Measurements from ENCODE around the gene HERC2. TPM values are rescaled to one million over a fixed set of nuclear protein-coding genes. Genes with fewer than 3 reads are reported as not detected.
"Not testable (repeated sequence)": the region's sequence is repeated elsewhere in the genome, so short reads cannot be mapped to it uniquely, and the experiment has no call there.

Gene HERC2
- total and polyA plus RNA-seq, 2 donors (not counting 3 experiments of a cell fraction or from before 2014, with no cell fraction given): 46.1 to 83.9 TPM

- FAIRE-seq; intact Hi-C loops (cut with micrococcal nuclease); H3K79me2 ChIP-seq (ENCODE audit: control insufficient read depth, insufficient read depth, low read length); H3K9ac ChIP-seq (replicated peaks; ENCODE audit: extremely low read depth, insufficient read depth, low read length); H3K4me1 ChIP-seq (ENCODE audit: control insufficient read depth, extremely low read depth, insufficient read depth, low read length); CTCF ChIA-PET; H3K4me2 ChIP-seq (ENCODE audit: insufficient read depth, low read length); BruUV-seq (replicated peaks); DNase-seq (ENCODE audit: low read depth, low spot score); dilution Hi-C loops (cut with MboI; ENCODE audit: extremely low pct_ligation_motif_present, low sequenced_read_pairs); H2AFZ ChIP-seq (ENCODE audit: low read depth, low read length); H3K9me3 ChIP-seq (replicated peaks; ENCODE audit: control insufficient read depth, insufficient read depth, low read length); POLR2A ChIA-PET; H3K4me3 ChIP-seq (replicated peaks in 1 of 3; ENCODE audit: insufficient read depth in 1 of 3, low read depth in 1 of 3, low read length in 3 of 3); H3K9me1 ChIP-seq (replicated peaks; ENCODE audit: control insufficient read depth, extremely low read depth, insufficient read depth, low read length); H4K20me1 ChIP-seq (replicated peaks; ENCODE audit: control insufficient read depth, extremely low read depth, insufficient read depth, low read length); H3K27me3 ChIP-seq (ENCODE audit: control insufficient read depth in 2 of 2, insufficient read depth in 2 of 2, low read length in 2 of 2); H3K36me3 ChIP-seq (ENCODE audit: control insufficient read depth in 2 of 2, extremely low read depth in 1 of 2, insufficient read depth in 2 of 2, low read length in 2 of 2); H3K27ac ChIP-seq (ENCODE audit: insufficient read depth, low read depth, low read length): not testable (repeated sequence)
Observed at GRCh38 chr15:28319725-28320124, 2.3 kb downstream of the HERC2 start.

DNA sequence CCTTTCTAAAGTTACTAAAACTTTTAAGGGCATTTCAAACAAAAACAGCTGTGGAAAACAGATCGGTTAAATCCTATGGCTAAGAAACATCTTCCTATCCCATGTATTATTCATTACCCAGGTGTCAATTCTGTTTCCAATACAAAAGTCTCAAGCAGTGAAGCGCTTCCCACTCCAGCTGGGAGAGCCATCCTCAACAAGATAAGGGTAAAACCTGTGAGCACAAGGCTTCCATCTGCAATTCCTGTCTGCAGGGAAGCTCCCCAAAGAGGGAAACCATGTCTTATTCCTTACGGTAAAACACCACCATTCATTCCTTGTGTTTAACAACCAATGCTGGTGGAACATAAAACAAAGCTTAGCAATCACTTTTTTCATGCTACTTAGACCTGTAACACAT lies 3.2 kb downstream of the HERC2 start:
- H4K20me1 ChIP-seq (replicated peaks; ENCODE audit: control insufficient read depth, extremely low read depth, insufficient read depth, low read length); H3K36me3 ChIP-seq (ENCODE audit: control insufficient read depth in 2 of 2, extremely low read depth in 1 of 2, insufficient read depth in 2 of 2, low read length in 2 of 2); POLR2A ChIA-PET; DNase-seq (ENCODE audit: low read depth, low spot score); H3K4me1 ChIP-seq (ENCODE audit: control insufficient read depth, extremely low read depth, insufficient read depth, low read length); H3K9me1 ChIP-seq (replicated peaks; ENCODE audit: control insufficient read depth, extremely low read depth, insufficient read depth, low read length); intact Hi-C loops (cut with micrococcal nuclease); H3K79me2 ChIP-seq (ENCODE audit: control insufficient read depth, insufficient read depth, low read length); CTCF ChIA-PET; H3K9ac ChIP-seq (replicated peaks; ENCODE audit: extremely low read depth, insufficient read depth, low read length); H2AFZ ChIP-seq (ENCODE audit: low read depth, low read length); H3K27ac ChIP-seq (ENCODE audit: insufficient read depth, low read depth, low read length); dilution Hi-C loops (cut with MboI; ENCODE audit: extremely low pct_ligation_motif_present, low sequenced_read_pairs); BruUV-seq (replicated peaks); H3K4me2 ChIP-seq (ENCODE audit: insufficient read depth, low read length); FAIRE-seq; H3K27me3 ChIP-seq (ENCODE audit: control insufficient read depth in 2 of 2, insufficient read depth in 2 of 2, low read length in 2 of 2); H3K9me3 ChIP-seq (replicated peaks; ENCODE audit: control insufficient read depth, insufficient read depth, low read length); H3K4me3 ChIP-seq (replicated peaks in 1 of 3; ENCODE audit: insufficient read depth in 1 of 3, low read depth in 1 of 3, low read length in 3 of 3): not testable (repeated sequence)

DNA sequence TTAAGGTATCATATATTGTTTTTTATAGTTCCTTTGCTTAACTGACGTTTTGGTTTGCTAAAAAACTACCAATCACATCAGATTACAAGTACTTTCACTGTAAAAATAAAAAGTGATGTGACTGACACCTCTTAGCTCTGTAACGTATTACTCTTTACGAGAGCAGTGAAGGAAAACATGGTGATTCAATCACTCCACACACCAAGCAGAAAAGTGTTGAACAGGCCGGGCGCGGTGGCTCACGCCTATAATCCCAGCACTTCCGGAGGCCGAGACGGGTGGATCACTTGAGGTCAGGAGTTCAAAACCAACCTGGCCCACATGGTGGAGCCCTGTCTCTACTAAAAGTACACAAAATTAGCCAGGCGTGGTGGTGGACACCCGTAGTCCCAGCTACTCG lies 3.9 kb downstream of the HERC2 start:
- intact Hi-C loops (cut with micrococcal nuclease); H3K79me2 ChIP-seq (ENCODE audit: control insufficient read depth, insufficient read depth, low read length): not testable (repeated sequence)

DNA sequence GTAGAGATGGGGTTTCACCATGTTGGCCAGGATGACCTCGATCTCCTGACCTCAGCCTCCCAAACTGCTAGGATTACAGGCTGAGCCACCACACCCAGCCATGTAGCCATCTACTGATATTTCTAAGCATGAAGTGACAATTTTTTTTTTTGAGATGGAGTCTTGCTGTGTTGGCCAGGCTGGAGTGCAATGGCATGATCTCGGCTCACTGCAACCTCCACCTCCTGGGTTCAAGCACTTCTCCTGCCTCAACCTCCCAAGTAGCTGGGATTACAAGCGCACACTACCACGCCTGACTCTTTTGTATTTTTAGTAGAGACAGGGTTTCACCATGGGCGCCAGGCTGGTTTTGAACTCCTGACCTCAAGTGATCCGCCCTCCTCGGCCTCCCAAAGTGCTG lies 5.0 kb downstream of the HERC2 start:
- H3K27ac ChIP-seq (ENCODE audit: insufficient read depth, low read depth, low read length); BruUV-seq (replicated peaks); H3K4me1 ChIP-seq (ENCODE audit: control insufficient read depth, extremely low read depth, insufficient read depth, low read length); CTCF ChIA-PET; FAIRE-seq; H3K27me3 ChIP-seq (ENCODE audit: control insufficient read depth in 2 of 2, insufficient read depth in 2 of 2, low read length in 2 of 2); H2AFZ ChIP-seq (ENCODE audit: low read depth, low read length); H3K4me3 ChIP-seq (replicated peaks in 1 of 3; ENCODE audit: insufficient read depth in 1 of 3, low read depth in 1 of 3, low read length in 3 of 3); H3K36me3 ChIP-seq (ENCODE audit: control insufficient read depth in 2 of 2, extremely low read depth in 1 of 2, insufficient read depth in 2 of 2, low read length in 2 of 2); H3K9ac ChIP-seq (replicated peaks; ENCODE audit: extremely low read depth, insufficient read depth, low read length); H3K9me3 ChIP-seq (replicated peaks; ENCODE audit: control insufficient read depth, insufficient read depth, low read length); intact Hi-C loops (cut with micrococcal nuclease); POLR2A ChIA-PET; H3K79me2 ChIP-seq (ENCODE audit: control insufficient read depth, insufficient read depth, low read length); H3K4me2 ChIP-seq (ENCODE audit: insufficient read depth, low read length); dilution Hi-C loops (cut with MboI; ENCODE audit: extremely low pct_ligation_motif_present, low sequenced_read_pairs); DNase-seq (ENCODE audit: low read depth, low spot score); H4K20me1 ChIP-seq (replicated peaks; ENCODE audit: control insufficient read depth, extremely low read depth, insufficient read depth, low read length); H3K9me1 ChIP-seq (replicated peaks; ENCODE audit: control insufficient read depth, extremely low read depth, insufficient read depth, low read length): not testable (repeated sequence)

More for the DNA sequence above, 3.9 kb downstream of the HERC2 start:
- H3K9me3 ChIP-seq (replicated peaks; ENCODE audit: control insufficient read depth, insufficient read depth, low read length); H3K36me3 ChIP-seq (ENCODE audit: control insufficient read depth in 2 of 2, extremely low read depth in 1 of 2, insufficient read depth in 2 of 2, low read length in 2 of 2); DNase-seq (ENCODE audit: low read depth, low spot score); H3K9ac ChIP-seq (replicated peaks; ENCODE audit: extremely low read depth, insufficient read depth, low read length); H3K9me1 ChIP-seq (replicated peaks; ENCODE audit: control insufficient read depth, extremely low read depth, insufficient read depth, low read length); H2AFZ ChIP-seq (ENCODE audit: low read depth, low read length); POLR2A ChIA-PET; CTCF ChIA-PET; H3K27me3 ChIP-seq (ENCODE audit: control insufficient read depth in 2 of 2, insufficient read depth in 2 of 2, low read length in 2 of 2); H3K27ac ChIP-seq (ENCODE audit: insufficient read depth, low read depth, low read length); H3K4me2 ChIP-seq (ENCODE audit: insufficient read depth, low read length); FAIRE-seq; BruUV-seq (replicated peaks); dilution Hi-C loops (cut with MboI; ENCODE audit: extremely low pct_ligation_motif_present, low sequenced_read_pairs); H4K20me1 ChIP-seq (replicated peaks; ENCODE audit: control insufficient read depth, extremely low read depth, insufficient read depth, low read length); H3K4me1 ChIP-seq (ENCODE audit: control insufficient read depth, extremely low read depth, insufficient read depth, low read length); H3K4me3 ChIP-seq (replicated peaks in 1 of 3; ENCODE audit: insufficient read depth in 1 of 3, low read depth in 1 of 3, low read length in 3 of 3): not testable (repeated sequence)
